ENCODE data around the gene PTPRCAP. TPM values are rescaled to one million over a fixed set of nuclear protein-coding genes. Genes with fewer than 3 reads are reported as not detected.

The PTPRCAP gene
- total and polyA plus RNA-seq, 2 experiments from 2014 or later = 3.2 to 6.1 TPM

GRCh38 chr11:67415501-67416304 is 21.8 kb downstream of the PTPRCAP start, which contains the start of gene CARNS1:
Gene CARNS1 (plus strand): TSS chr11:67415678. CDS start chr11:67416200, 522 bp downstream.
- no peak for DNase-seq (ENCODE audit: low read depth in 1 of 2, low spot score in 1 of 2)
- Histone ChIP-seq H3K27me3 (peaks cover 9% of the 10 kb centered on the region), H3K9me3 (ENCODE audit: low read depth) (no peaks in the 10 kb centered on the region), H3K4me3 (peak within 1 kb of the TSS; percentile 25), H3K36me3 (no peaks in the 10 kb centered on the region), H3K27ac (no peak within 1 kb of the TSS), H3K4me1 (ENCODE audit: low read depth) (peaks cover 7% of the 10 kb centered on the region)
- TF ChIP-seq CTCF (IDR thresholded peaks at IDR 0.05; ENCODE audit: low read depth, low read length) = no peak

DNA sequence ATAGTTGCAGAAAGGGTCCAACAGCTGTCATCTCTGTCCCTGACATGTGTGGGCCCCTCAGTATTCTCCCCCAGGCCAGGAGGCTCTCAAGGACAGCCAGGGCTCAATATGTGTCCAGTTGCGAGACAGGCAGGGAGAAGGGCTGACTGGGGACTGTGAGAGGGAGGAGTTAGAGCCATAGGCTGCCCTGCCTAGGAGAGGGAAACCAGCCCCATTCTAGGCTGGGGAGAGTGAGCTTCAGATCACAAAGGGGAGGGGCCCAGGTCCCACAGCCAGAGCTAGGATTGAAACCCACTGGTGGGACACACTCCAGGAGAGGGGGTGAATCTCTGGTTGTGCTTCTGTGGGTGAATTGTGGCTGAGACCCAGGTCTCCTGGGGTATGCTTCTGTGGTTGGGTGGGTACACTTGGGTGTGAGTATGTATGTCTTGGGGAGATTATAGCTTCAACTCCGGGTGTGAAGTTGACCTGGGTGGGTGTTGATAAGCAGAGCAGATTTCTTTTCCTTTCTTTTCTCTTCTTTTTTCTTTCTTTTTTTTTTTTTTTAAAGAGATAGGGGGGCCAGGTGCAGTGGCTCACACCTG is 24.1 kb downstream of the PTPRCAP start:
- Histone ChIP-seq H3K4me1 (ENCODE audit: low read depth) (no peaks in the 10 kb centered on the region), H3K4me3 (no peak overlapping the region), H3K27me3 (peaks cover 9% of the 10 kb centered on the region), H3K9me3 (ENCODE audit: low read depth) (no peaks in the 10 kb centered on the region), H3K27ac (no peak overlapping the region), H3K36me3 (no peaks in the 10 kb centered on the region)
- no peak for DNase-seq (ENCODE audit: low read depth in 1 of 2, low spot score in 1 of 2)
- TF ChIP-seq CTCF (IDR thresholded peaks at IDR 0.05; ENCODE audit: low read depth, low read length) = no peak

- Histone ChIP-seq H3K4me3 (no peak overlapping the region), H3K4me1 (ENCODE audit: low read depth) (no peaks in the 10 kb centered on the region), H3K27ac (no peak overlapping the region)
Observed at GRCh38 chr11:67412495-67413179, 24.8 kb downstream of the PTPRCAP start.

DNA sequence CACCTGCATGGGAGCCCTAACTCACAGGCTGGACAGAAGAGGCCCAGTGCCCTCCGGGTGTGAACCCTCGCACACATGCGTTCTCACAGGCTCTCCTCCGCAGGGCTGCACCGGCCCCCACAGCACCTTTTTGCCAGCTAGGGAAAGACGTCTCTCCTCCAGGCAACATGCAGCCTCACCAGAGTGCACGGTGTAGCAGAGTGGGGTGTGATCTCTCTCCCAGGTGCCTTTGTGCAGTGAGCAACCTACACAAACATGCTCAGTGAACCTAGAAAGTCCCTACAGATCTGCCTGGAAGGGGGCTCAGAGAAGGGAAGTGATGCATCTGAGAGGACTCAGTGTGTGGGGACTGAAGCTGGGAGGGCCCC is 25.7 kb downstream of the PTPRCAP start:
- Histone ChIP-seq H3K27me3 (peaks cover 9% of the 10 kb centered on the region), H3K4me1 (ENCODE audit: low read depth) (no peaks in the 10 kb centered on the region), H3K4me3 (no peak overlapping the region), H3K27ac (no peak overlapping the region), H3K9me3 (ENCODE audit: low read depth) (no peaks in the 10 kb centered on the region), H3K36me3 (no peaks in the 10 kb centered on the region)
- no peak for TF ChIP-seq CTCF (IDR thresholded peaks at IDR 0.05; ENCODE audit: low read depth, low read length)
- no peak for DNase-seq (ENCODE audit: low read depth in 1 of 2, low spot score in 1 of 2)

More at GRCh38 chr11:67412495-67413179, 24.8 kb downstream of the PTPRCAP start:
- Histone ChIP-seq H3K9me3 (ENCODE audit: low read depth) (no peaks in the 10 kb centered on the region), H3K36me3 (no peaks in the 10 kb centered on the region), H3K27me3 (peaks cover 9% of the 10 kb centered on the region)
- TF ChIP-seq CTCF (IDR thresholded peaks at IDR 0.05; ENCODE audit: low read depth, low read length) = no peak
- no peak for DNase-seq (ENCODE audit: low read depth in 1 of 2, low spot score in 1 of 2)

DNA sequence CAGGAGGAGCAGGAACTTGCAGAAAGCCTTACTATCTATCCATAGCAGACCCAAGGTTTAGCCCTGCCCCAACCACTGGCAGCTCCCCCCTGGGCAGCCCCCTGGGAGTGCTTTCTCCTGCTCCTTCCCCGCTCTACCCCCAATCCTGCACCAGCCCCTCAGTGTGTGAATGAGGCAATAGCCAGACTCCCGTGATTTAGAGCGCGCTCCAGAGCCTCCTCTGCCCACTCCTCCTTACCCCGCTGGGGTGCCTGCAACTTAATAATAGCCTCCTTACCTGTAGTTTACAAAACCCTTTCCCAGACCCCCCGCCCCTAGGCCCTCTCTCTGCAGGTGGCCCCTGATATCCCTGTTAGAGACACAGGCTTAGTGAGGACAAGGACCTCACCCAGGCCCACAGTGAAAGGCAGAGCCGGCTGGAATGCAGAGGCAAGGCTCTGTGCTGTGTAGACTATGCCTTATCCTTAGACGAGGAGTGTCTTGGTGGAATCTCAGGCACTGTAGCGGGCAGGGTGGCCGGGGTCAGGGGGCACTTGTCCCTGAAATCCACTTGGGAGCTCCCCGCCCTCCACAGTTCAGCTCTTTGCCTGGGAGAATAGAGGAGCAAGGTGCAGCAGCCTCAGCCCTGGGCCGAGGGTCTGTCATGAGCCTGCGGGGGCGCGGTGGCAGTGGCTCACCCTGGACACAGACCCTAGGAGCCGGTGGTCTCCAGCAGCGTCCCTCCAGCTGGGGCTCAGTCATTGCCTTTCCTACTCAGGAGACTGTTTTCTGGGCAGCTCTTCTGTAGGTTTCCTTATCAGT is 26.3 kb downstream of the PTPRCAP start:
- no peaks in the 10 kb centered on the region for H3K36me3 ChIP-seq
- DNase-seq (ENCODE audit: low read depth in 1 of 2, low spot score in 1 of 2) = no peak
- H3K27me3 ChIP-seq = peaks cover 9% of the 10 kb centered on the region
- no peaks in the 10 kb centered on the region for H3K9me3 ChIP-seq (ENCODE audit: low read depth)
- TF ChIP-seq CTCF (IDR thresholded peaks at IDR 0.05; ENCODE audit: low read depth, low read length) = no peak
- H3K4me3 ChIP-seq = no peak overlapping the region
- H3K27ac ChIP-seq = no peak overlapping the region
- no peaks in the 10 kb centered on the region for H3K4me1 ChIP-seq (ENCODE audit: low read depth)

Data from cardiac muscle cell (in vitro differentiated cells and primary cell).